Adrenal gland (tissue), 12 donors: ENCODE measurements around the gene PODXL. TPM values are rescaled to one million over a fixed set of nuclear protein-coding genes. Genes with fewer than 3 reads are reported as not detected.

Experiments used
- DNase-seq, 7 donors: peaks; one replicate each; pipeline ENCODE4 v3.0.0-alpha.2; 2019 to 2020
- H3K27ac ChIP-seq, 5 donors: fragments of 200-600 bp; sonication (generic) in 4 of 5; 1 replicate in 3 of 5; 2 replicates in 2 of 5; pipeline versions ENCODE4 v1.5.1 to v1.8.0; 2016 to 2020; ENCODE audit warnings: mild to moderate bottlenecking in 1 of 5
- H3K27me3 ChIP-seq: fragments of 200-600 bp; 2 replicates; pipeline ENCODE4 v1.8.0; 2021
- H3K36me3 ChIP-seq, 2 donors: fragments of 200-600 bp; replicated peaks in 1 of 2; 1 replicate in 1 of 2; 2 replicates in 1 of 2; pipeline versions ENCODE4 v1.5.1 to v1.8.0; 2018 to 2022
- H3K4me1 ChIP-seq, 2 donors: fragments of 200-600 bp; replicated peaks in 1 of 2; 1 replicate in 1 of 2; 2 replicates in 1 of 2; pipeline versions ENCODE4 v1.5.1 to v1.8.0; 2018 to 2021
- H3K4me3 ChIP-seq, 4 donors: fragments of 200-600 bp; sonication (generic) in 3 of 4; one replicate each; pipeline ENCODE4 v1.5.1; 2016 to 2018
- H3K9me3 ChIP-seq, 3 donors: fragments of 200-600 bp; sonication (generic) in 1 of 3; replicated peaks in 1 of 3; 1 replicate in 2 of 3; 2 replicates in 1 of 3; pipeline versions ENCODE4 v1.5.1 to v1.8.0; 2016 to 2021
- CTCF ChIP-seq, 6 experiments: fragments of 450-650 bp in 4 of 6; fragments of 200-600 bp in 2 of 6; sonication (generic) in 1 of 6; IDR thresholded peaks; 1 replicate in 5 of 6; 2 replicates in 1 of 6; pipeline versions ENCODE4 v1.5.1 to v1.8.0; 2016 to 2021; ENCODE audit warnings: antibody characterized with exemption in 6 of 6, mild to moderate bottlenecking in 2 of 6, moderate library complexity in 1 of 6
- POLR2A ChIP-seq, 2 donors: fragments of 450-650 bp; IDR thresholded peaks; one replicate each; pipeline ENCODE4 v1.6.1; 2017; ENCODE audit warnings: antibody characterized with exemption in 2 of 2, mild to moderate bottlenecking in 2 of 2, moderate library complexity in 1 of 2
- WGBS, 4 donors: extraction: QIAGEN DNeasy Blood & Tissue Kit in 2 of 4; methylation state at CpG; one replicate each; pipeline versions ENCODE4 v1.1.5 to v1.1.7; 2013 to 2017; 5-methylcytosine and 5-hydroxymethylcytosine counted together
- intact Hi-C, 2 donors: fragments of 100-400 bp; cut with DNase I; formaldehyde crosslinking; loops; one replicate each; pipeline versions ENCODE4 v1.14.1 to v1.15.0; 2022 to 2023
- polyA plus RNA-seq, 3 donors: library from polyadenylated mRNA; stranded (reverse); fragments of 200-250 nt in 2 of 3; fragments of 350-450 nt in 1 of 3; fragmentation: Illumina TruSeq in 1 of 3; extraction: RNeasy Lipid Tissue Mini Kit (QIAGEN cat#74804) in 1 of 3; gene quantifications; one replicate each; pipeline ENCODE4 v1.2.3, GENCODE V29; 2013 to 2014
- total RNA-seq, 9 donors: library from RNA; depleted of rRNA in 4 of 9; stranded (reverse); fragments of >200 nt in 4 of 9; fragments of 120-200 nt in 1 of 9; fragmentation: NEBNext Ultra II Directional in 1 of 9; extraction: Animal tissue kit (Norgen Biotek cat#: 25700) in 1 of 9; gene quantifications; one replicate each; pipeline versions ENCODE4 v1.1.0 to v1.2.4, GENCODE V29; 2013 to 2023
- donor health status: healthy with polysubstance abuse.
- donor health status: Bipolar disorder and iron deficiency.
- donor health status: DM: yes; HTN: yes; CAD: no.
- donor health status: DM: no; HTN: no; CAD: no.
- donor health status: DM: no; HTN: no; CAD: no.
- donor health status: DM: yes; HTN: yes; CAD: no.

PODXL gene
- total and polyA plus RNA-seq, 12 donors: 7.0 to 99.6 (median 35.6) TPM

GRCh38 chr7:131495669-131496498 is 60.5 kb downstream of the PODXL start:
- no peak for DNase-seq
- H3K9me3 ChIP-seq: no peaks in the 10 kb centered on the region
- WGBS, 4 donors: 82 to 96% (median 91%) methylated on average over 7 of the region's 7 CpGs
- H3K4me3 ChIP-seq: no peak overlapping the region
- no peaks in the 10 kb centered on the region for H3K27me3 ChIP-seq
- no peak for TF ChIP-seq POLR2A (IDR thresholded peaks at IDR 0.05)
- no peak for TF ChIP-seq CTCF (IDR thresholded peaks at IDR 0.05)
- intact Hi-C loops: no loop called here
- H3K27ac ChIP-seq: no peak overlapping the region
- H3K4me1 ChIP-seq: no peaks in the 10 kb centered on the region
- H3K36me3 ChIP-seq: no peaks in the 10 kb centered on the region

GRCh38 chr7:131494182-131494581 is 62.2 kb downstream of the PODXL start:
- TF ChIP-seq CTCF (IDR thresholded peaks at IDR 0.05): no peak
- no peak for TF ChIP-seq POLR2A (IDR thresholded peaks at IDR 0.05)
- intact Hi-C loops: no loop called here
- Histone ChIP-seq H3K4me1 (no peaks in the 10 kb centered on the region), H3K9me3 (no peaks in the 10 kb centered on the region), H3K27ac (no peak overlapping the region), H3K36me3 (no peaks in the 10 kb centered on the region), H3K27me3 (no peaks in the 10 kb centered on the region), H3K4me3 (no peak overlapping the region)
- 97 to 98% (median 97%) methylated on average over 2 of the region's 2 CpGs for WGBS, 4 donors
- DNase-seq: no peak

- no peak for TF ChIP-seq POLR2A (IDR thresholded peaks at IDR 0.05)
- intact Hi-C loops: no loop called here
- H3K27me3 ChIP-seq: no peaks in the 10 kb centered on the region
- H3K4me1 ChIP-seq: no peaks in the 10 kb centered on the region
- H3K4me3 ChIP-seq: no peak overlapping the region
- no peaks in the 10 kb centered on the region for H3K9me3 ChIP-seq
- no peak for DNase-seq
- no peaks in the 10 kb centered on the region for H3K36me3 ChIP-seq
- H3K27ac ChIP-seq: no peak overlapping the region
These were observed 62.8 kb downstream of the PODXL start for GRCh38 chr7:131493581-131493980.

DNA sequence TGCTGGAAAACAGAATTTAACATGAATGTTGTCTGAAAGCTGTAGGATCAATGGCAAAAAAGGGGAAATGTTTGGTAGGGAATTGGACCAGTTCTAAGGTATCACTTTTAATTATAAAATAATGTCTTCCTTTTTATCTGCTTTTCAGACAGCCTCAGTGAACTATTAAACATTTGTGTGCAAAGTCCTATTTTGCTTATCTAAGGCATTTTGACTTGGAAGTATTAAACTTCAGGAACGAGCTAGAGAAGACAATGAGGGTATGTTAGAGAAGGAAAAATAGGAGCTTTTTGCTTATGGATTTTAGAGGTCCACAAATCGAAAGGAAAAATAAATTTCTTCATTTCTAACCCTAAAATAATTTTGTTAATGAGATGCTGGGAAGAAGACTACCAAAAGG is 63.3 kb downstream of the PODXL start:
- no peak for TF ChIP-seq CTCF (IDR thresholded peaks at IDR 0.05)
- TF ChIP-seq POLR2A (IDR thresholded peaks at IDR 0.05): no peak
- intact Hi-C loops: no loop called here
- 86 to 91% (median 89%) methylated on average over 2 of the region's 2 CpGs for WGBS, 4 donors
- DNase-seq: no peak
- no peaks in the 10 kb centered on the region for H3K27me3 ChIP-seq
- H3K36me3 ChIP-seq: no peaks in the 10 kb centered on the region
- H3K4me1 ChIP-seq: no peaks in the 10 kb centered on the region
- H3K9me3 ChIP-seq: no peaks in the 10 kb centered on the region
- H3K27ac ChIP-seq: no peak overlapping the region
- H3K4me3 ChIP-seq: no peak overlapping the region

DNA sequence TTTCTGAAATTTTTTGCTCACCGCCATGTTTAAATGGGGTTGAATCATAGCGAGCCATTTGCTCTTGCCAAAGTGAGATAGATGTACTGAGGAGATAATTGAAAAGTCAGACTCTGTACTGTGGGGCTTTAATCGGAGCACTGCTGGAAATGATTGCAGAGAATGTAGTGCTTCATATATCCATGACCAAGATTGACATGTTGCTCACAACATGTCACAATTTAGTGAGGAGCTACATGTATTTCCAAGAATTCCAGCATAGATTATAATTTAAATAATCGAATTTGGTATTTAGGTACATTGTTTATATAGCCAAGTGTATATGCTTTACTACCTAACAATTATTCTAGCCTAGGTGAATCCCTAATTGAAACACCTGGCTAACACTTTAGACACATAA is 66.5 kb downstream of the PODXL start:
- Histone ChIP-seq H3K27ac (no peak overlapping the region), H3K27me3 (no peaks in the 10 kb centered on the region), H3K9me3 (no peaks in the 10 kb centered on the region), H3K36me3 (no peaks in the 10 kb centered on the region), H3K4me3 (no peak overlapping the region), H3K4me1 (peaks cover 0 to 10% of the 10 kb centered on the region in 2 donors)
- WGBS, 4 donors: 95 to 100% (median 97%) methylated on average over 4 of the region's 4 CpGs
- DNase-seq: no peak
- TF ChIP-seq CTCF (IDR thresholded peaks at IDR 0.05) (no peak), POLR2A (IDR thresholded peaks at IDR 0.05) (no peak)
- intact Hi-C loops: no loop called here
